Activated CD4-positive, alpha-beta T cell treated with anti-CD3 and anti-CD28 coated beads for 36 hours (primary cell): ENCODE results near the gene ESRRA. TPM values are rescaled to one million over a fixed set of nuclear protein-coding genes. Genes with fewer than 3 reads are reported as not detected.
"Not testable (repeated sequence)": the region's sequence is repeated elsewhere in the genome, so short reads cannot be mapped to it uniquely, and the experiment has no call there.

Experiments
- ATAC-seq: fragments of 200-7000 bp; cut with Tn5 transposase; one replicate; pipeline ENCODE4 v1.10.0; 2021; ENCODE audit warnings: mild to moderate bottlenecking, moderate library complexity
- CTCF ChIA-PET: fragments of 350-600 bp; sonication (Branson Sonifier 250); formaldehyde crosslinking; loops from one replicate; lab custom pipeline; 2021; ENCODE audit warnings: antibody characterized with exemption; lab: Charles Lee
- POLR2A ChIA-PET: fragments of 350-600 bp; sonication (Branson Sonifier 250); formaldehyde crosslinking; loops from one replicate; lab custom pipeline; 2021; ENCODE audit warnings: antibody characterized with exemption, inconsistent platforms; lab: Charles Lee
- DNase-seq: peaks from one replicate; pipeline ENCODE4 v3.0.0-alpha.2; 2020
- H3K27ac Mint-ChIP-seq: one replicate; pipeline ENCODE4 v1.8.0; 2021; ENCODE audit warnings: mixed read lengths
- H3K27me3 Mint-ChIP-seq: one replicate; pipeline ENCODE4 v1.8.0; 2021; ENCODE audit warnings: mixed read lengths
- H3K36me3 Mint-ChIP-seq: one replicate; pipeline ENCODE4 v1.8.0; 2021; ENCODE audit warnings: low read depth, mixed read lengths
- H3K4me1 Mint-ChIP-seq: one replicate; pipeline ENCODE4 v1.8.0; 2021; ENCODE audit warnings: mixed read lengths
- H3K4me3 Mint-ChIP-seq: one replicate; pipeline ENCODE4 v1.8.0; 2021; ENCODE audit warnings: mild to moderate bottlenecking, moderate library complexity, mixed read lengths
- H3K9me3 Mint-ChIP-seq: one replicate; pipeline ENCODE4 v1.8.0; 2021; ENCODE audit warnings: low read depth, mixed read lengths
- intact Hi-C, 2 experiments: fragments of 100-400 bp; cut with DNase I in 1 of 2; cut with micrococcal nuclease in 1 of 2; formaldehyde crosslinking; loops; one replicate each; pipeline versions ENCODE4 v1.14.2 to v1.15.1; 2022 to 2024; cut with DNase I, micrococcal nuclease
- total RNA-seq, 2 experiments: library from RNA; stranded (reverse); gene quantifications; one replicate each; pipeline ENCODE4 v1.2.3, GENCODE V29; 2021

The ESRRA gene
- total RNA-seq, 2 experiments from 2014 or later: 19.0 to 29.6 TPM

- H3K27ac Mint-ChIP-seq, DNase-seq, intact Hi-C loops, H3K27me3 Mint-ChIP-seq, ATAC-seq, POLR2A ChIA-PET, H3K9me3 Mint-ChIP-seq, H3K4me3 Mint-ChIP-seq: not testable (repeated sequence)
- peaks cover 13% of the 10 kb centered on the region for H3K36me3 Mint-ChIP-seq
- H3K4me1 Mint-ChIP-seq: peaks cover 12% of the 10 kb centered on the region
- CTCF ChIA-PET: interaction anchor here (2.7 kb wide), 1 partner anchor 22 kb away, joined by 9 read pairs; no protein-coding TSS in a partner anchor
These were observed 18.7 kb downstream of the ESRRA start for GRCh38 chr11:64323984-64324383.

- Mint-ChIP-seq H3K9me3 (no peaks in the 10 kb centered on the region), H3K4me1 (peaks cover 6% of the 10 kb centered on the region), H3K27ac (no peak overlapping the region), H3K36me3 (peaks cover 13% of the 10 kb centered on the region), H3K27me3 (no peaks in the 10 kb centered on the region), H3K4me3 (no peak overlapping the region)
- ChIA-PET CTCF (interaction anchor here (0.9 to 2.7 kb wide), 2 partner anchors 23 to 53 kb away, joined by 5 to 9 read pairs; no protein-coding TSS in a partner anchor), POLR2A (no interaction called here)
- intact Hi-C loops: no loop called here
- ATAC-seq (no peak), DNase-seq (no peak)
These were observed 19.6 kb downstream of the ESRRA start for GRCh38 chr11:64324692-64325469.

GRCh38 chr11:64327375-64327774, 22.1 kb downstream of the ESRRA start:
- DNase-seq (no peak), ATAC-seq (no peak)
- H3K27ac Mint-ChIP-seq: no peak overlapping the region
- H3K4me1 Mint-ChIP-seq: peaks cover 9% of the 10 kb centered on the region
- H3K36me3 Mint-ChIP-seq: no peaks in the 10 kb centered on the region
- no peak overlapping the region for H3K4me3 Mint-ChIP-seq
- H3K27me3 Mint-ChIP-seq: no peaks in the 10 kb centered on the region
- H3K9me3 Mint-ChIP-seq: no peaks in the 10 kb centered on the region
- intact Hi-C loops: no loop called here
- CTCF ChIA-PET: interaction anchor here (0.9 kb wide), 1 partner anchor 683 kb away, joined by 4 read pairs; no protein-coding TSS in a partner anchor
- POLR2A ChIA-PET: no interaction called here

GRCh38 chr11:64327993-64328392, 22.7 kb downstream of the ESRRA start:
- Mint-ChIP-seq H3K36me3 (no peaks in the 10 kb centered on the region), H3K4me1 (peaks cover 9% of the 10 kb centered on the region), H3K4me3 (no peak overlapping the region), H3K27me3 (no peaks in the 10 kb centered on the region), H3K9me3 (no peaks in the 10 kb centered on the region), H3K27ac (no peak overlapping the region)
- CTCF ChIA-PET: no interaction called here
- ATAC-seq (no peak), DNase-seq (no peak)
- POLR2A ChIA-PET: no interaction called here
- intact Hi-C loops: no loop called here

GRCh38 chr11:64330888-64331287, 25.6 kb downstream of the ESRRA start:
- ChIA-PET POLR2A (interaction anchor here (0.6 to 1.4 kb wide), 2 partner anchors 11 to 13 kb away, joined by 3 to 9 read pairs; partner anchors contain the start of genes PRDX5 and TRMT112), CTCF (interaction anchor here (0.6 to 4.0 kb wide), 5 partner anchors 11 to 126 kb away, joined by 3 to 33 read pairs (median 4); partner anchors contain the start of genes PRDX5 and TRMT112)
- intact Hi-C loops: loop anchor here in 1 of 2 experiments (1.0 kb wide), 1 partner anchor 13 kb away; the partner anchor contains the start of gene PRDX5
- H3K27ac Mint-ChIP-seq: no peak overlapping the region
- DNase-seq: no peak
- H3K4me3 Mint-ChIP-seq: no peak overlapping the region
- H3K9me3 Mint-ChIP-seq: no peaks in the 10 kb centered on the region
- H3K4me1 Mint-ChIP-seq: peaks cover 17% of the 10 kb centered on the region
- no peak for ATAC-seq
- peaks cover 8% of the 10 kb centered on the region for H3K36me3 Mint-ChIP-seq
- H3K27me3 Mint-ChIP-seq: no peaks in the 10 kb centered on the region

GRCh38 chr11:64331569-64332371, 26.4 kb downstream of the ESRRA start:
- ChIA-PET POLR2A (interaction anchor here (0.6 to 1.4 kb wide), 4 partner anchors 10 to 125 kb away, joined by 3 to 9 read pairs (median 5); partner anchors contain the start of genes FERMT3, PRDX5 and TRMT112), CTCF (interaction anchor here (0.6 to 4.0 kb wide), 9 partner anchors 11 to 127 kb away, joined by 3 to 33 read pairs (median 4); partner anchors contain the start of genes ESRRA, PRDX5 and TRMT112)
- ATAC-seq (peak; percentile 85), DNase-seq (peak; percentile 90)
- H3K27me3 Mint-ChIP-seq: no peaks in the 10 kb centered on the region
- peaks cover 17% of the 10 kb centered on the region for H3K4me1 Mint-ChIP-seq
- peaks cover 8% of the 10 kb centered on the region for H3K36me3 Mint-ChIP-seq
- intact Hi-C loops: loop anchor here in 1 of 2 experiments (1.0 kb wide), 1 partner anchor 13 kb away; the partner anchor contains the start of gene PRDX5
- no peak overlapping the region for H3K4me3 Mint-ChIP-seq
- H3K9me3 Mint-ChIP-seq: no peaks in the 10 kb centered on the region
- peak overlapping the region; percentile 43 for H3K27ac Mint-ChIP-seq

- ATAC-seq: no peak
- CTCF ChIA-PET: interaction anchor here (4.0 kb wide), 1 partner anchor 16 kb away, joined by 33 read pairs; the partner anchor contains the start of genes PRDX5 and TRMT112
- no peaks in the 10 kb centered on the region for H3K27me3 Mint-ChIP-seq
- DNase-seq: no peak
- no peaks in the 10 kb centered on the region for H3K9me3 Mint-ChIP-seq
- POLR2A ChIA-PET: no interaction called here
- no peak overlapping the region for H3K4me3 Mint-ChIP-seq
- intact Hi-C loops: no loop called here
- H3K4me1 Mint-ChIP-seq: peaks cover 17% of the 10 kb centered on the region
- H3K27ac Mint-ChIP-seq: no peak overlapping the region
- peaks cover 14% of the 10 kb centered on the region for H3K36me3 Mint-ChIP-seq
These were observed 28.2 kb downstream of the ESRRA start for GRCh38 chr11:64333556-64333955.

- no peak overlapping the region for H3K27ac Mint-ChIP-seq
- peaks cover 28% of the 10 kb centered on the region for H3K4me1 Mint-ChIP-seq
- DNase-seq (peak; percentile 76), ATAC-seq (peak; percentile 71)
- intact Hi-C loops: loop anchor here in 1 of 2 experiments (1.0 kb wide), 1 partner anchor 17 kb away; the partner anchor contains the start of gene PRDX5
- POLR2A ChIA-PET: no interaction called here
- H3K9me3 Mint-ChIP-seq: no peaks in the 10 kb centered on the region
- H3K4me3 Mint-ChIP-seq: no peak overlapping the region
- no peaks in the 10 kb centered on the region for H3K27me3 Mint-ChIP-seq
- CTCF ChIA-PET: interaction anchor here (0.9 kb wide), 1 partner anchor 12 kb away, joined by 3 read pairs; no protein-coding TSS in a partner anchor
- peaks cover 14% of the 10 kb centered on the region for H3K36me3 Mint-ChIP-seq
These were observed 29.7 kb downstream of the ESRRA start for GRCh38 chr11:64334764-64335735.

- POLR2A ChIA-PET: interaction anchor here (1.1 kb wide), 1 partner anchor 20 kb away, joined by 3 read pairs; the partner anchor contains the start of gene PRDX5
- intact Hi-C loops: no loop called here
- no peak for DNase-seq
- CTCF ChIA-PET: interaction anchor here (0.6 to 1.2 kb wide), 5 partner anchors 17 to 1746 kb away, joined by 3 to 4 read pairs (median 4); partner anchors contain the start of genes PRDX5 and TUT1
- Mint-ChIP-seq H3K27ac (peak overlapping the region; percentile 21), H3K9me3 (no peaks in the 10 kb centered on the region), H3K27me3 (no peaks in the 10 kb centered on the region), H3K36me3 (peaks cover 24% of the 10 kb centered on the region), H3K4me1 (peaks cover 36% of the 10 kb centered on the region), H3K4me3 (no peak overlapping the region)
- no peak for ATAC-seq
These were observed 32.4 kb downstream of the ESRRA start for GRCh38 chr11:64337538-64338249.
